ENCODE data around the gene EFNB3.

The EFNB3 gene

GRCh38 chr17:7697828-7698588, 7.0 kb upstream of the EFNB3 start:
- no peak for DNase-seq (ENCODE audit: low read depth in 2 of 2)

GRCh38 chr17:7700510-7700909, 4.5 kb upstream of the EFNB3 start:
- no peak for DNase-seq (ENCODE audit: low read depth in 2 of 2)

GRCh38 chr17:7701681-7702080, 3.3 kb upstream of the EFNB3 start:
- no peak for DNase-seq (ENCODE audit: low read depth in 2 of 2)

- no peak for DNase-seq (ENCODE audit: low read depth in 2 of 2)
Measured at GRCh38 chr17:7702776-7703175, 2.2 kb upstream of the EFNB3 start.

- DNase-seq (ENCODE audit: low read depth in 2 of 2) = no peak
Measured at GRCh38 chr17:7703584-7704479, 1.2 kb upstream of the EFNB3 start.

- no peak for DNase-seq (ENCODE audit: low read depth in 2 of 2)
Measured at GRCh38 chr17:7705269-7706255, 560 bp downstream of the EFNB3 start.

- no peak for DNase-seq (ENCODE audit: low read depth in 2 of 2)
Measured at GRCh38 chr17:7706631-7707354, 1.8 kb downstream of the EFNB3 start.

GRCh38 chr17:7707446-7707845, 2.4 kb downstream of the EFNB3 start:
- DNase-seq (ENCODE audit: low read depth in 2 of 2) = no peak

GRCh38 chr17:7707858-7708750, 3.1 kb downstream of the EFNB3 start:
- no peak for DNase-seq (ENCODE audit: low read depth in 2 of 2)

GRCh38 chr17:7709031-7709430, 4.0 kb downstream of the EFNB3 start:
- no peak for DNase-seq (ENCODE audit: low read depth in 2 of 2)

- no peak for DNase-seq (ENCODE audit: low read depth in 2 of 2)
Measured at GRCh38 chr17:7710301-7710700, 5.3 kb downstream of the EFNB3 start.

- DNase-seq (ENCODE audit: low read depth in 2 of 2) = no peak
Measured at GRCh38 chr17:7711051-7711755, 6.2 kb downstream of the EFNB3 start.

- DNase-seq (ENCODE audit: low read depth in 2 of 2) = no peak
Measured at GRCh38 chr17:7712111-7712771, 7.2 kb downstream of the EFNB3 start.

GRCh38 chr17:7713782-7714181, 8.8 kb downstream of the EFNB3 start:
- DNase-seq (ENCODE audit: low read depth in 2 of 2) = no peak

GRCh38 chr17:7714721-7715594, 10.0 kb downstream of the EFNB3 start:
- DNase-seq (ENCODE audit: low read depth in 2 of 2) = no peak

GRCh38 chr17:7715936-7716886, 11.2 kb downstream of the EFNB3 start:
- no peak for DNase-seq (ENCODE audit: low read depth in 2 of 2)

Data from stimulated activated CD8-positive, alpha-beta memory T cell treated with anti-CD3 and anti-CD28 coated beads, Interleukin-15, amount 100 ng/mL, for 48 hours (primary cell).